H4 (cell line): ENCODE measurements around the gene TPST2. TPM values are rescaled to one million over a fixed set of nuclear protein-coding genes. Genes with fewer than 3 reads are reported as not detected.

Source experiments
- DNase-seq: peaks from one replicate; pipeline ENCODE4 v3.0.0-alpha.2; 2015; ENCODE audit warnings: low spot score
- total RNA-seq: library from RNA; depleted of rRNA; stranded (reverse); fragments of >200 nt; shearing (Covaris generic); gene quantifications from 2 replicates; pipeline ENCODE4 v1.2.3, GENCODE V29; 2014

The TPST2 gene
- total RNA-seq, 1 experiment from 2014 or later = 13.8 TPM

DNA sequence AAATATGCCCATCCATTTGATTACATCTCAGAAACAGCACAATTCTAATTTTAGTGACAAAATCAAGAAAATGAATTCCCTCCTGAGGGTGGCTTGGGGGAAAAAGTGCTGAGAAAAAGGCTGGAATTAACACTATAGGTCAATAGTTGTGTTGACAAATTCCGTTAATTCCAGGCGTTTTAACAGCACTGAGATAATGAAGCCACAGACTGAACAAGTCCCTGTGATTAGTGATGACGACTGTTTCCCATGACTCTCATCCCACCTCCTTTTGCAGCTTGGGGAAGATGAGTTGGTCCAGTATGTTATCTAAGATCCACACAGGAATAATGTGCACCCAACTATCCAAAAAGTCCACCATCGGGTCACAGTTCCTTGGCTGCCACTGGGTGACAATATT lies 93.5 kb downstream of the TPST2 start:
- no peak for DNase-seq

- DNase-seq = no peak
Observed at GRCh38 chr22:26494506-26494905, 95.4 kb downstream of the TPST2 start.

DNA sequence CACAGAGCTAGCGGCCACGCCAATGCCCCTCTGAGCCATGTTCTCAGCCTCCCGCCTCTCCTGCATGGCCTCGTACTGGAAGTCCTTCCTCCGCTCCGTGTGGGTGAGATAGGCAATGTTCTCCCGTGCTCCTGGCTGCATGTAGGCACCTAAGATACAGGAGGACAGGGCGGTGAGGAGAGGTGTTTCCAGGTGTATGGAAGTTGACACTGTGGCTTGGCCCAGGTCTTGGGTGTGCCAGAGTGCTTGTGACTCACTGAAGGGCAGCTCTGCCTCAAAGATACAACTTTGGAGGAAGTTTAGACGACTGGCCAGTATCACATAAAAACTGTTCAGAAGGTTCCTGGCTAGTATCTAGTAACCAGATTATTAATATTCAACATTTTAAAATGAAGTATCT lies 97.7 kb downstream of the TPST2 start:
- no peak for DNase-seq

GRCh38 chr22:26489447-26490036 lies 100.4 kb downstream of the TPST2 start:
- no peak for DNase-seq

DNA sequence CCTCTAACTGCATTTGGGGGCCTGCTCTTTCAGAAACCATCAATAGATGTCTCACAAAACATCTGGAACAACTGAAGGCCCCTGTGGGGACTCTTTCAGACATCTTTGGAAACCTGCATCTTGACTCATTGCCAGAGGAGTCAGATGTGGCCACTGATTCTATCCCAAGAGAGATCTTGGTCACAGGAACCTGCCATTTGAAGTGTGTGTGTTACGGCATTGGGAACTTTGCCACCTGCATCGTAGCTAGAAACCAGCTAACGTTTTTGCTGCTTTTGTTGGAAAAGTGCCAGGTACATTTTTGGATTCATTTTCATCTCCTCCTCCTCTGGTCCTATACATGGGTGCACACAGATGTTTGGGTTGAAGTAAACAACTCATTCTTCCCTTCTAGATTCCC lies 101.9 kb downstream of the TPST2 start:
- no peak for DNase-seq

- no peak for DNase-seq
Observed at GRCh38 chr22:26486394-26486793, 103.5 kb downstream of the TPST2 start.

- DNase-seq = no peak
Observed at GRCh38 chr22:26485806-26486390, 104.0 kb downstream of the TPST2 start.

DNA sequence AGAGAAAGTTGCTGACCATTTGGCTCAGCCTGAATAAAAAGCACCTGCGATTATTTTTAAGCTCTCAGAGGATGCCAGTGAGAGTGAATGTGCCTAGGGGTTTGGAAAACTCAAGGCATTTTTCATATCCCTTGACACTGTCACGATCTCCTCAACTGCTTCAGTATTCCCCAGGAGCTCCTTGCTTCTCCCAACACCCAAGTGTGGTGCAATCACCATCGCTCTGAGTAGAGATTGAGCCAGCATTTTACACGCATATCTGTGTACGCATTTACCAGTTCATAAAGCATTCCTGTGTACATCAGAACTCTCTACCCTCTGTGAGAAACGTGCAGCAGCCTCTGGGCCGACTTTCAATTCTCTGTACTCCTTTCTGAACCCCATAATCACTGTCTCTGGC lies 104.9 kb downstream of the TPST2 start:
- DNase-seq = no peak

DNA sequence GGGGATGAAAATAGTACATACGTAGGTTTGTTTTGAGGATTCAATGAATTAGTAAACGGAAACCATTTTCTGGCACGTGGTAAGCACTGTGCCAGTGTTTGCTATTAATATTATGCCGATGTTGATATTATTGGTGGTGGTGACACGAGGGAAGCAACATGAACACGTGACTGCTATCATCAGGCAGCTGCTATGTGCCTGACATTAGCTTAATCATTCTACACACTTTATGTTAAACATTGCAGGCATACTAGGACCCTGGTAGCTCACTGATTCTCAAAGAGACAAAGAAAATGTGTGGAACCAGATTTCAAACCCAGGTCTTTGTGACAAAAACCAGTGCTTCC lies 105.6 kb downstream of the TPST2 start:
- DNase-seq = no peak

DNA sequence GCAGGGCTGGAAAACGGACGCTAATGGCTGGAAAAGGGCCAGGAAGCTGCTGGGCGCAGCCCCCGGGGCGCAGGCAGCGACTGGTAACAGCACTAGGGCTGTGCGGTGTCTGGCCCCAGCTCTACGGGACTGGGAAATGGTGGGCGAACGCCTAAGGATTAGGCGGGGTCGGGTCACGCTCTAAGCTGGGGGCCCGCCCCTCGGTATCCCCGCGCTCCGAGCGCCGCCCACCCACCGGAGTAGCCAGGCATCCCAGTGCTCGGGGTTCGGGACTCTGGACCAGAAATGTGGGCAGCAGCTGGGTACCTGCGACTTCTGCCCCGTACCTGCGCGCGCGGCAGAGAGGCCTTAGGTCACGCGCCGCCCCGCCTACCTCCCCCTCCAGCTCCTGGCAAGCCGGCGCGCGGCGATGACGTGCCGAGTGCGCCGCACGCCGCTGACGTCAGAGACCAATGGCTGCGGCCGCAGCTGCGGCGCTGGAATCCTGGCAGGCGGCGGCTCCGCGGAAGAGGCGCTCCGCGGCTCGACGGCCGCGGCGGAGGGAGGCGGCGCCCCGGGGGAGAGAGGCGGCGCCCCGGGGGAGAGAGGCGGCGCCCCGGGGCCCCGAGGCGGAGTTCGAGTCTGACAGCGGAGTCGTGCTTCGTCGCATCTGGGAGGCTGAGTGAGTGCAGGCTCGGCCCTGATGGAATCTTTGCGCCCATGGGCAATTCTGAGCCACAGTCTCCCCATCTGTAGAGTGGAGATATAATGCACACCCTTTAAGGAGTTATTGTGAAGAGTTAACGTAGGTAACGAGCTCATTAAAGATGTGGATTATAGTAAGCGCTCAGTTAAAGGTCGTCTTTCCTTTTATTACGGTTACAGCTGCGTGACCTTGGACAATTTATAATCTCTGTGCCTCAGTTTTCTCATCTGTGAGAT lies 106.2 kb downstream of the TPST2 start, which contains the start of the genes HPS4 and SRRD:
TSS of gene HPS4 (minus strand) at position 345 of the 921 bp plus-strand sequence. CDS start 2,021 bp downstream, outside the sequence.
TSS of gene SRRD (plus strand) at position 439 of the 921 bp plus-strand sequence. CDS start at position 453, 14 bp downstream.
- DNase-seq = peak; percentile 74

DNA sequence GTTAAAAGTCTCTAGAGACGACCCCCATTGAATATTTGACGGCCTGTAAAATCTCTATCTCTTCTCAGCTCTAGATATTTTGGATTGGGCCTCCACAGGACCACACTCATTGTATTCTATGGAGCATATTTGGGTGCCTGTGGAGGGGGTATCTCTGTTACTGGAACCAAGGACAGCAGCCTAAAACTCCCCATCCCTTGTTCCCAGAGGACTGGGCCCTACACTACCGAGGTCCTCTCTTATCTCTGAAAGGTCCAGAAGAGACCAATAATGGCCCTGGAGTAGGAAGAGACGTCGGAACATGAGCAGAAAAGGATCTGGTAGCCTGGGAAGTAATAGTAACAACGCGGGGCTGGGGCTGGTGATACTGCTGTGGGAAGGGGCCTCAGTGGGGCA lies 106.9 kb downstream of the TPST2 start:
- no peak for DNase-seq

GRCh38 chr22:26482161-26482560 lies 107.8 kb downstream of the TPST2 start:
- no peak for DNase-seq

GRCh38 chr22:26481694-26482093 lies 108.2 kb downstream of the TPST2 start:
- DNase-seq = no peak

- DNase-seq = no peak
Observed at GRCh38 chr22:26481112-26481693, 108.7 kb downstream of the TPST2 start.

DNA sequence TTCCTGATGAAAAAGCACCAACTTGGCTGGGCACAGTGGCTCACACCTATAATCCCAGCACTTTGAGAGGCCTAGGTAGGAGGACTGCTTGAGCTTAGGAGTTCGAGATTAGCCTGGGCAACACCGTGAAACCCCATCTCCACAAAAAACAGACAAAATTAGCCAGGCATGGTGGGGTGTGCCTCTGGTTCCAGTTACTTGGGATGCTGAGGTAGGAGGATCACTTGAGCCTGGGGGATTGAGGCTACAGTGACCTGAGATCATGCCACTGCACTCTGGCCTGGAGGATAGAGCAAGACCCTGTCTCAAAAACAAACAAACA lies 109.4 kb downstream of the TPST2 start:
- DNase-seq = no peak

DNA sequence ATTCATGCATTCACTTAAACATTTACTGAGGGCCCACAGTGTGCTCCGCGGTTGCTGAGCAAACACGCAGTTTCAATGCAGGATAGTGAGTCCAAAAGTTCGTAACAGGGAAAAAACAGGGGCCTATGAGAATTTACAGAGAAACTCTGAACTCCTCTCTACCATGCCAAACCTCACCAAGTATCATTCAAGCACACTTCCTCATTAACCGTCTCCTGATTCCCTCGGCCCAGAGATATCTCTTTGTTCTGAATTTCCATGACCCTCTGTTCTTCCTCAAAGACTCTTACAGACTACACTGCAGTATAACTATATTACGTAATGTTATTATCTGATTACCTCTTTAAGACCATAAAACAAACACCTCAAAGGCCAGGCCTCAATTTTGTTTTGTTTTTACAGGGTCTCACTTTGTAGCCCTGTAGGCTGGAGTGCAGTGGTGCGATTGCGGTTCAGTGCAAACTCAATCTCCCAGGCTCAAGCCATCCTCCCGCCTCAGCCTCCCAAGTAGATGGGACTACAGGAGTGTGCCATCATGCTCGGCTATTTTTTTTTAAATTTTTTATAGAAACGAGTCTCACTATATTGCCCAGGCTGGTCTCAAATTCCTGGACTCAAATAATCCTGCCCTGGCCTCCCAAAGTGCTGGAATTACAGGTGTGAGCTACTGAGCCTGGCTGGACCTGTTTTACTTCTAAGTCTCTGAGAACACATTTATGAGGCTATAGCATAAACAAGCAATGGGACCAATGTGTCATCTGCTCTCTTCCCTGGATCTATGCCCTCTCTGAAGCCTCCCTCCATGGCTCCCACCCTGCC lies 109.9 kb downstream of the TPST2 start:
- DNase-seq = no peak

DNA sequence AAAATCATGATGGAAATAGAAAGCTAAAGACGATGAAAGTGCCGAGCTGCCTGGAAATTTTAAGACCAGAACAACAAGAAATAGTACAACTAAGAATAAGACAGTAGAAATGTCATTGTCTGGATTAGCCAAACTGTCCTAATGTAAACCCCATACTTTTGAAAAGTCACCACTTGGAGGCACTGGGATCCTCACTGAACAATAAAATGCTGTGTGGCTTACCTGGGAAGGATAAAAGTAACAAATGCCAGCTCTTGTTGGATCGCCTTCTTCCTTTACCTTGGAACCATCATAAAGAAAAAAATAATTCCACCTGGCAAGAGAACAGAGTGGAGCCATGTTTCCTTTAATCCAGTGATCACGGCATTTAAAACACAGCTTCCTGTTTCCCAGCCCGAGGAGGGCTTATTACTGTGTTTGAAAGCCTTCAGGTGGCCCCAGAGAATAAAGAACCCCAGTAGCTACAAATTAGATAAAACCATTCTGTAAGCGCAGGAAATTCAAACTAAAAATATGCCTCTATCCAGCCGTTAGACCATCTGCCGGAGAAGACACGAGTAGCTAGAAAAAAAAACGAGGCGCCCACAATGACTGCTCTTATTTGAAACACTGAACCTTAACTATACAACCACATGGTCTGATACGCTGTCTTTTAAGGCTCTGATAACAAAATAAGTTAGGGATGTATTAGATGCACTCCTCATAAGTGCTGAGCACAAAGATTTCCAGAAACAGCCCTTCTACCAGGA lies 110.7 kb downstream of the TPST2 start:
- DNase-seq = no peak

DNA sequence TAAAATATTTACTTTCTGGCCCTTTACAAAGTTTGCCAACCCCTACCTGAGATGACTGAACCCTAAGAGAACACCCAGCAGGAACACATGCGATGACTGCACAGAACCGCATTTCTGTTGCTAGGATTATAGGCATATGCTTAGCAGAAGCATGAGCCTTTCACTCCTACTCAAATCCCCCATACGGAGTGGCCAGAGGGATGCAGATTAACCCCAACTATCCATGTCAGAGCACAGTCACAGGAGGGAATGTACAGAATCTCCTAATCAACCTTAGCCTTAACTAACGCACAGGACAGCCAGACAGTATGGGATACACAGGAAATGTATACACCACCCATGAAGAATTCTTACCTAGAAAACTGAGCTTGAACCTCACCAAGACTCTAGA lies 112.6 kb downstream of the TPST2 start:
- DNase-seq = no peak

- DNase-seq = no peak
Observed at GRCh38 chr22:26476705-26477340, 113.1 kb downstream of the TPST2 start.

DNA sequence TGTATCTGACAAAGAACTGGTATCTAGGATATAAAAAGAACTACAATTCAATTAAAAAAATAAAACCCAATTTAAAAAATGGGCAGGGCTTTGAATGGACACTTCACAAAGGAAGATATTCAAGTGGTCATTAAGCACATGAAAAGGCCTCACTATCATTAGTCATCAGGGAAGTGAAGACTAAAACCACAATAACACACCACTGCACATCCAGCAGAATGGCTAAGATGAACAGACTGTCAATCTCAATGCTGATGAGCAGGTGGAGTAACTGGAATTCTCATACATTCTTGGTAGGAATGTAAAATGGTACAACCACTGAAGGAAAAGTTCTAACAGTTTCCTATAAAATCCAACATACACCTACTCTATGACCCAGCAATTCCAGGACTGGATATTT lies 115.2 kb downstream of the TPST2 start:
- DNase-seq = no peak
